Measurements from ENCODE around the gene C1orf74. TPM values are rescaled to one million over a fixed set of nuclear protein-coding genes. Genes with fewer than 3 reads are reported as not detected.

The C1orf74 gene
- total RNA-seq, 1 experiment from 2014 or later: 5.9 TPM

DNA sequence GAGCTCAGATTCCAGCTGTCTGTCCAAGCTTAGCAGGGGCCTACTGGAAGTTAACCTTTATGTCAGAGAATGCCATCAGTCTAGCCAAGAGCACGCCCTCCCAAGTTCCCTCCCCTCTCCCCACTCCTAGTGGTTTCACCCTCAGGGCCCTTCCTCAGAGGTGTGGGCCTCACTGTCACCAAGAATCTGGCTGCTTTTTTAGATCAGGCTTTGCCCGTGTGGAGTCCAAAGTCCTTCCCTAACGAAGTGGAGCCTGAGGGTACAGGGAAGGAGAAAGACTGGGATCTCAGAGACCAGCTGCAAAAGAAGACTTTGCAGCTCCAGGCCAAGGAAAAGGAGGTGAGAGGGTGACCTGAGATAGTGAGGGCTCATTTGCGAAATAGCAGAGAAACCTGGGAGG is 4.1 kb downstream of the C1orf74 start:
- no peak for DNase-seq (ENCODE audit: low read depth)
- in situ Hi-C loops (cut with HindIII; ENCODE audit: low pct_unique_long_range_greater_than_20kb, low sequenced_read_pairs): no loop called here

DNA sequence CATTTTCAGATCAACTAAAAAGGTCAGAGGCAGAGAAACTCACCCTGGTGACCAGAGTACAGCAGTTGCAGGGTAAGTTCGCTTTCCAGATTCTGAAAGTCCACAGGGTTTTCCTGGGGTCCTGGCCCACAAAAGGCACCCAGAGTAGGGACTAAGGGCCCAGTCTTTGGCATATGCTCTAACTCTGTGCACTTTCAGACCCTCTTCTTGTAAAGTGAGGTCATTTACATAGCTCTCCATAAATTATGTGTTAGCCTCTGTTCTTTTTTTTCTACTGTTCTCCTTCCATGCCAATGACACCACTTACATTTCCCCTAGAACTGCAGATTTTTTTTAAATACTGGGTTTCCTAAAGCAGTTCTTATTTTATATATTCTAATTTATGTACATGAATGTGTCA is 6.3 kb downstream of the C1orf74 start:
- DNase-seq (ENCODE audit: low read depth): no peak
- in situ Hi-C loops (cut with HindIII; ENCODE audit: low pct_unique_long_range_greater_than_20kb, low sequenced_read_pairs): no loop called here

DNA sequence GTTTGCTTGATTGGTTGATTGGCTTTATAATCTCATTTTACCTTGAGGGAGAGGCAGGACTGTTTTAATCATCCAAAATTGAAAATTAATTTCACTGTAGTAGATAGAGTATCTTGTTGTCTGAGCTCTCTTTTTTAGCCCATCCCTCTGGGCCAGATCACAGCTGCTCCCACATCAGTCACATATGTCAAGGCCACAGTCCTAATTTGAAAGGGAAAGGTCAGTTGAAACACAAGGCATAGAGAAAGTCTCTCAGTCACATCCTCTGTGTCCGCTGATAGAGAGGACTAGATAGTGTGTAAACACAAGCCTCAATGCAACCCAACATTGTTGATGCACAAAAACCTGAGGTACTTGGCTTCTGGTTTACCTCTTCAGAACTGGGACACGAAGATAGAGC is 6.8 kb downstream of the C1orf74 start:
- DNase-seq (ENCODE audit: low read depth): no peak
- in situ Hi-C loops (cut with HindIII; ENCODE audit: low pct_unique_long_range_greater_than_20kb, low sequenced_read_pairs): no loop called here

DNA sequence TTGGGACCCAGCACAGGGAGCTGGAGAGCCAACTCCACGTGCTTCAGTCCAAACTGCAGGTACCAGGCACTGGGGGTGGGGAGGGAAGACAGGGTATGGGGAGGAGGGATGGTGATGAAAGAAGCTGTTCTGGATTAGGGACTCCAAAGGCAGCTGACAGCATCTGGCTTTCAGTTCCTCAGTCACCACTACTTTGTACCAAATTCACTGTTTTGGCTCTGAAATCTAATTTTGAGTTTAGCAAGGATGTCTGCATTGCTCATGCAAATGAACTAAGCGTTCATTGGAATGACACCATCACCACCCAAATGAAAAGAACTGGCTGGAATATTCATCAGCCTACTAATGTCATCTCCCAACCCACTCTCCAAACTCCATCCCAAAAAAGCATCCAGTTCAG is 8.7 kb downstream of the C1orf74 start:
- in situ Hi-C loops (cut with HindIII; ENCODE audit: low pct_unique_long_range_greater_than_20kb, low sequenced_read_pairs): no loop called here
- DNase-seq (ENCODE audit: low read depth): no peak

DNA sequence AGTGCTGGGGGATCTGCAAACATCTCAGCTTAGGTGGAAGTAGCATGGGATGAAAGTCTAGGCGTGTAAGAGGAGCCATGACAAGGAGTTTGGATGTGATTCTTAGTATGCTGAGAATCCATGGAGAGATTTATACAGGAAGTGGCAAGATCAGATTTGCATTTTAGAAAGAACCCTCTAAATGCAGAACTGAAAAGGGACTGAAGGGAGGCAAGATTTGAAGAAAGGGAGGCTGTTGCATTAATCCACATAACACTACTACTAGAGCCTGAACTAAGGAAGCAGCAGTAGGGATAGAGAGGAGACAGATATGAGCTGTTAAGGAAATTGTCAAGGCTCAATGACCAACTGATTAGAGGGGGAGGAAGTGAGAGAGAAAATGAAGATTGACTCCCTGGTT is 9.8 kb downstream of the C1orf74 start:
- in situ Hi-C loops (cut with HindIII; ENCODE audit: low pct_unique_long_range_greater_than_20kb, low sequenced_read_pairs): no loop called here
- DNase-seq (ENCODE audit: low read depth): no peak

DNA sequence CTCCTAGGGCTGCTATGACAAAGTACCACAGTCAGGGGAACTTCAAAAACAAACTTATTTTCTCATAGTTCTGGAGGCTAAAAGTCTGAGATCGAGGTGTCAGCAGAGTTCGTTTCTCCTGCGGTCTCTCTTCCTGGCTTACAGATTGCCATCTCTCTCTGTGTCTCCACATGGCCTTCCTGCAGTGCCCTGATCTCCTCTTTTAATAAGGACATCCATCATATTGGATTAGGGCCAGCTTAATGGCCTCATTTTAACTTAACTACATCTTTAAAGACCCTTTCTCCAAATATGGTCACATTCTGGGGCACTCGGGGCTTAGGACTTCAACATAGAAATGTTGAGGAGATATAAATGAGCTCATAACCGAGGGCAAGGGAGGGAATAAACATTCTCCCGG is 12.2 kb downstream of the C1orf74 start:
- in situ Hi-C loops (cut with HindIII; ENCODE audit: low pct_unique_long_range_greater_than_20kb, low sequenced_read_pairs): no loop called here
- no peak for DNase-seq (ENCODE audit: low read depth)

DNA sequence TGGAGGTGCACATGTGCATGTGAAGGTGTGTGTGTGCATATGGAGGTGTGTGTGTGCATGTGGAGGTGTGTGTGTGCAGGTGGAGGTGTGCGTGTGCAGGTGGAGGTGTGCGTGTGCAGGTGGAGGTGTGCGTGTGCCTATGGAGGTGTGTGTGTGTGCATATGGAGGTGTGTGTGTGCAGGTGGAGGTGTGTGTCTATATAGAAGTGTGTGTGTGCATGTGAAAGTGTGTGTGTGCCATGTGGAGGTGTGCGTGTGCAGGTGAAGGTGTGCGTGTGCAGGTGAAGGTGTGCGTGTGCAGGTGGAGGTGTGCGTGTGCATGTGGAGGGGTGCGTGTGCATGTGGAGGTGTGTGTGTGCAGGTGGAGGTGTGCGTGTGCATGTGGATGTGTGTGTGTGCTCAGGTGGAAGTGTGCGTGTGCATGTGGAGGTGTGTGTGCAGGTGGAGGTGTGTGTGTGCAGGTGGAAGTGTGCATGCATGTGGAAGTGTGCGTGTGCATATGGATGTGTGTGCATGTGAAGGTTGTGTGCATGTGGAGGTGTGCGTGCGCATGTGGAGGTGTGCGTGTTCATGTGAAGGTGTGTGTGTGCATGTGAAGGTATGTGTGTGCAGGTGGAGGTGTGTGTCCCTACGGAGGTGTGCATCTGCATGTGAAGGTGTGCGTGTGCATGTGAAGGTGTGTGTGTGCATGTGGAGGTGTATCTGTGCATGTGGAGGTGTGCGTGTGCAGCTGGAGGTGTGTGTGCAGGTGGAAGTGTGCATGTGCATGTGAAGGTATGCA is 13.5 kb downstream of the C1orf74 start:
- in situ Hi-C loops (cut with HindIII; ENCODE audit: low pct_unique_long_range_greater_than_20kb, low sequenced_read_pairs): no loop called here
- DNase-seq (ENCODE audit: low read depth): no peak

DNA sequence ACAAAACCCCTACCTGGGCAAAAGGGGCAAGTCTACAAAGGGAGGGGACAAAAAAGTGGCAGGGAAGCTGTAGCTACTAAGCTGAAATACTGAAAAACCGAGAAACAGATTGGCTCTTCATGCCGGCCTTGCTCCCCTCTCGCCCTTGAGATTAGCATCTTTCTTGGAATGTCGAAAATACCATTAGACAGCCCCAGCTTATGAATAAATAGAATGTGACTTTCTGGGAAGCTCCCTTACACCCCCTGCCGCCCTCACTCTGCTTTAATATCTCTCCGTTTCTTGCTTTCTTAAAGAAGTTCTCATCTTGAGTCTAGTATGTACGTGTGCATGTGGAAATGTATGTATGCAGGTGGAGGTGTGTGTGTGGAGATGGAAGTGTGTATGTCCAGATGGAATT is 14.4 kb downstream of the C1orf74 start:
- DNase-seq (ENCODE audit: low read depth): no peak
- in situ Hi-C loops (cut with HindIII; ENCODE audit: low pct_unique_long_range_greater_than_20kb, low sequenced_read_pairs): no loop called here

DNA sequence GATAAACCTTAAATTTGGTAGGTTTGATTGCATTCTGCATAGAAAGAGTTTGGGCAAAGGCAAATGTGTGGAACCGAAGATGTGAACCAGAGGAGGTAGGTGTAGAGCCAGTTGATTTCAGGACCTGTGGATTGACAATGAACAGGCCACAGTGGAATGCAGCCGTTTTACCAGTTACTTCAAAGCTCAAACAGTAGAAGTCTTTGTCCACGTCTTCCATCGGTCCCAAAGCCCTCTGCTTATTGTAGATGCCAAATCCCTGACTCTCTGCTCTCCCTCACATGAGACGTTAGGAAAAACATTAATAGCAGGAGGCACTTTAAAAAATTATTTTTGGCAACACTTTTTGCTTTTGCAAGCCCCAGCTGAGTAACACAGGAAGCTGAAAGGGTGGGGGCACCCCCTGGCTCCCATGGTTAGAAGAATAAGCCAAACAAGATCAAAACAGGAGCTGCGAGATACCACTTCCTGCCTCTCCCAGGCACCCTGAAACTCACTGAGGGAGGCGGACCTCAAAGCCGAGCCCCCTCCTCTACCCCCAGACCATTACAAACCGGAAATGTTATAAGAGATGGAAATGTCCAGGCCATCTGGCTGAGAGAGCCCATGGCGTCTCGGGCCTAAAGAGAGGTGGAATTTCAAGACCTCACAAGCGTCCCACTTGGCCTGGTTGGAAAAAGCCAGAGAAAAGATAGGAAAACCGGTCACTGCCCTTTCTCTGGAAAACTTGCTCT is 15.0 kb downstream of the C1orf74 start:
- in situ Hi-C loops (cut with HindIII; ENCODE audit: low pct_unique_long_range_greater_than_20kb, low sequenced_read_pairs): no loop called here

DNA sequence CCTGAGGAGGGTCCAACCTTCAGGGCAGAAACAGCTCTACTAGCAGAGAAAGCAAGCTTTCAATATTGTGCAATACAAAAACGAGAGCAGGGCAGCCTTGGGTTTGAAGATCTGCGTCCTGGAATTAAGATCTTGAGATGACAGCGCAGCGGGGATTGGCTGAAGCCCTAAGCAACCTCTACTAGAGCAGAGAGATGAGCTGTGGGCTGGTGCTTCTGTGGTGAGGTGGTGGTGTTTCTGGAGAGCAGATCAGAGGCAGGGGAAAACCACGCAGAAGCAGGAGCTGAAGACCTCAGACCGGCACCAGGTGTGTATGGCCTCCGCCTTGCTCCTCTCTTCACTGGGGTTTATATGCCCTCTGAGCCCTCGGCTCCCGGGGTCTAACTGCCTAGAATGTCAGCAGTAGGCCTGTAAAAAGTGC is 16.0 kb downstream of the C1orf74 start:
- in situ Hi-C loops (cut with HindIII; ENCODE audit: low pct_unique_long_range_greater_than_20kb, low sequenced_read_pairs): no loop called here

More for the DNA sequence above, 15.0 kb downstream of the C1orf74 start:
- no peak for DNase-seq (ENCODE audit: low read depth)

DNA sequence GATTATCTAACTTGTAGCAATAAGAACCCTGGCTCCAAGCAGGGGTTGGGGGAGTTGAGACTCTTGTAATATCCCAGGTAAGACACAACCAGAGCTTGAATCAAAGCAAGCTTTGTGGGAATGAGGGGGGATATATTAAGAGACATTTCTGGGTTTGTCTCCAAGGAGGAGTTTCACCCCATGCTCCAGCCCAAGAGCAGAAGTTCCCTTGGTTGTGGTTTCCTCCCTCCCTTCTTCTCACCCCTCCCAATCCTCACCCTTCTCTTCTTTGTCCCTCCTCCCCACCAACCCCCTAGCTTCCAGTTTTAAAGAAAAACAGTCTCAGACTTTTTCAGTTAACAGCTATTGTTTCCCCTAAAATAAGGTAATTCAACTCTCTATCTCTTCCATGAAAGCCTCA is 16.7 kb downstream of the C1orf74 start:
- no peak for DNase-seq (ENCODE audit: low read depth)
- in situ Hi-C loops (cut with HindIII; ENCODE audit: low pct_unique_long_range_greater_than_20kb, low sequenced_read_pairs): no loop called here

More for the DNA sequence above, 16.0 kb downstream of the C1orf74 start:
- no peak for DNase-seq (ENCODE audit: low read depth)

DNA sequence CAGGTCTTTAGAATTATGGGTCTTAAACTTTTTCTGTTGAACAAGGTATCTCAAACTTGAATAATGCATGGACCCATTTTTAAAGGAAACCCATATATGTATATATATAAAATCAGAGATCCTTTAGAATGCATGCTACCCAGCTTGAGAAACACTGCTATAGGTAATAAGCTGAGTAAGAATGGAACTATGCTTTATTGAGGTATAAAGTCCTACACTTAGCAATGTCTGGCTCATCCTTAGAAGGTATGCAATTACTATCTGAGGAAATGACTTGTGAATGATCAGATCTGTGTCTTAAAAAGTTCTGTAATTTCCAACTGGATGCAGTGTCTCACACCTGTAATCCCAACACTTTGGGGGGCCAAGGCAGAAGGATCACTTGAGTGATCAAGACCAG is 17.3 kb downstream of the C1orf74 start:
- no peak for DNase-seq (ENCODE audit: low read depth)
- in situ Hi-C loops (cut with HindIII; ENCODE audit: low pct_unique_long_range_greater_than_20kb, low sequenced_read_pairs): no loop called here

DNA sequence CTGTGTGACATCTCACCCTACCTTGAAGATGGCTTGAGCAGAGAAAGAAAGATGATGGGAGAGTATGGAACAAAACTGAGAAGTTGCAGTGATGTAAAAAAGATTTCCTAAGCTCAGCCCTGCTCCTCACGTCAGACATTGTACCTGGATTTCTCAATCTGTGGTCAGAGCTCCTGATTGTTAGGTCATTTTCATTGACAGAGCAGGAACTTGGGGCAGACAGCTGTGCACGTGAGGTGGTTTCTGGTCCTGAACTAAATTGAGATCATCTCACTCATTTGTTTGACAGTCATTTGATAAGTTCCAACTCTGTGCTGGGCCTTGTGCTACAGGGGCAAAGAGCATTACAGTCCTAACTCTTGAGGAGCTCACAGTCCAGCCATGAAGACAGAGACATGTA is 18.3 kb downstream of the C1orf74 start:
- in situ Hi-C loops (cut with HindIII; ENCODE audit: low pct_unique_long_range_greater_than_20kb, low sequenced_read_pairs): no loop called here
- no peak for DNase-seq (ENCODE audit: low read depth)

DNA sequence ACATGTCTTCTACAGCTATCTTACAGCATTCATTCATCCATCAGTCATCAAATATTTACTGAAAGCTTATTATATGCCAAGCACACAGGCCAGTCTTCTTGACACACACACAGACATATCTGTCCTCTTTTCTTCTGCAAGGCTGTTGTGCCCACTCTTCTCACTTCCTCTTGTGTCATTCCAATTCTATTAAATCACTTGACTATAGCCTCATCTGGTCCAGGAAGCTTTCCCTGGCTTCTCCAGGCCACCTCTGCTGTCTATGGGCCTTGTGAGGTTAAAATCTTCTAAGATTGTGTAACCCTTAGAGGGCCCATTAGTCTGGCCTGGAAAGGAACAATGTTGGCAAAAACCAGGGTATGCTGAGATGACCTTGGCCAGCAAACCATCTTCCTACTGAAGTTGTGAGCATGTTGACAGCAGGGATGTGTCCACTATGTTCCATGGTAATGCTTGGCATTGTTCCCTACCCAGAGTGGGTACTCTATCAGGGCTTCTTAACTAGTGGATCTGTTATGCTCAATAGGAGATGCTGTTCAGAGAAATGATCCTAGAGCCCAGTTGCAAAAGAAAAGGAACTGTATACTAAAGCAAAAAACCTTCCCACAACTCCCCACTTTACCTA is 23.2 kb downstream of the C1orf74 start:
- in situ Hi-C loops (cut with HindIII; ENCODE audit: low pct_unique_long_range_greater_than_20kb, low sequenced_read_pairs): no loop called here
- no peak for DNase-seq (ENCODE audit: low read depth)

DNA sequence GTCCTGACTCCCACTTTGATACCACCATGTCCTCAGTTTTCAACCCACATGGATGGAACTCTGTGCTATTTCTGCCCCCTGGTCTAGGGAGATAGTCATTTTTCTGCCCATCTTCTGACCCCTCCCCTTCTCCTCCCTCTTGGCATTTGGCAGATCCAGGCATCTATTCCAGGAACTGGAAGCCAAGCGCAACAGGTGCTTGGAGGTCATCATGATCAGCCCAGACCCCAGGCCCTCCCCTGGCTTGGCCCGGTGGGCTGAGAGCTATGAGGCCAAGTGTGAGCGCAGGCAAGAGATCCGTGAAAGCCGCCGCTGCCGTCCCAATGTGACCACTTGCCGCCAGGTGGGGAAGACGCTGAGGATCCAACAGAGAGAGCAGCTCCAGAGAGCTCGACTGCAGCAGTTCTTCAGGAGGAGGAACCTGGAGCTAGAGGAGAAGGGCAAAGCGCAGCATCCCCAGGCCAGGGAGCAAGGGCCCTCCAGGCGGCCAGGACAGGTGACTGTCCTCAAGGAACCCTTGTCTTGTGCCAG is 24.5 kb downstream of the C1orf74 start:
- in situ Hi-C loops (cut with HindIII; ENCODE audit: low pct_unique_long_range_greater_than_20kb, low sequenced_read_pairs): no loop called here
- DNase-seq (ENCODE audit: low read depth): no peak

DNA sequence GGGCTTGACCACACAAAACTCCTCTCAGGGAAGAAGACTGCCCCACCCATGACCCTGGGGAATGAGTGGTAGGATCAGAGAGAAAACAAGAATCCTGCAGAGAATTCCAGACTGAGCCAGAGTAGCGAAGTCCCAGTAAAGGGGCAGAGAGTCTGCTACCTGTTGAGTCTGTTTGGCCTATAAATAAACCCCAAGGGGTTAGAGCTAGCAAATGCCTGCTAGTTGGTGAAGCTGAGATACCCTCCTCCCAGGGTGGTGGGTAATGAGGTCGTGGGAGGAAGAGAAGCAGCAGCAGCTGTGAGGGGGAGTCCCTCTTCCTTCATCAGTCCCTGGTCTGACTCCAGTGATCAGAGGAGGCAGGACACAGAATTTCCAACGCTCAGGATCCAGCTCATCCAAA is 26.0 kb downstream of the C1orf74 start:
- no peak for DNase-seq (ENCODE audit: low read depth)
- in situ Hi-C loops (cut with HindIII; ENCODE audit: low pct_unique_long_range_greater_than_20kb, low sequenced_read_pairs): no loop called here

DNA sequence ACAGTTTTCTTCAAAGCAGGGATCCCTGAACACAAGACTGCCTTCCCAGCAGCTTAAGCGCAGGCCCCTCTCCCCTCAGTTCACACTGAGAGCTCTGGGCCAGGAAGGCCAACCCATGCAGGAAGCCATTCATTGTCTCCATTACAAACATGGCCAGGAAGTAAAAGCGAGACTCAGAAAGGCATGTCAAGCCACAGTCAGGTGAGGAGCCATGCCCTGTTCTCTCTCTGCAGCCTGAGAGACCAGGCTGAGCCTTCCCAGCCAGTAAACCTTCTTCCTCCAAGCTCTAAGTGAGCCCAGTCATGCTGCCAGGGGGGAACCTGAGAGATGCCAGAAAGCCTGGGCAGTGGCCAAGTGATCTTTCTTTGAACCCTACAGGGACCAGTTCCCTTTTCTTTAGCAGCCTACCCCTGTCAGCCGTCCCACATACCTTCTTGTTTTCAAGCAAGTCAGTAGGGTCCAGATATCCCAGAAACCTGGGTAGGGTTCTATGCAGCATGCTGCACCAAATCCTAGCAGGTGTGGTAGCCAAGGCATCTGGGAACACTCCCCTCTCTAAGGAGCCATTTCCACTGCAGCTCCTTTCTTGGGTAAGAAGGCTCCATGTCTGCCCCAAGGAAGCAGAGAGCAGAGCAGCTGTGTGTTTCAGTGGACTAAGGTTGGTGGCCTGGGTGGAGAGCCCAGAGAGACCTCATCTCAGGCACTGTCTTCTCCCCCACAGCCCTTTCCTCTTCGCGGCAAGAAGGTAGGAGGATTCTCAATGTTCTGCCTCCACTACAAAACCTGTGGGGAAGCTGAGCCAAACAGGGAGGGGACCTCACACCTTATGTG is 27.5 kb downstream of the C1orf74 start:
- no peak for DNase-seq (ENCODE audit: low read depth)
- in situ Hi-C loops (cut with HindIII; ENCODE audit: low pct_unique_long_range_greater_than_20kb, low sequenced_read_pairs): no loop called here

DNA sequence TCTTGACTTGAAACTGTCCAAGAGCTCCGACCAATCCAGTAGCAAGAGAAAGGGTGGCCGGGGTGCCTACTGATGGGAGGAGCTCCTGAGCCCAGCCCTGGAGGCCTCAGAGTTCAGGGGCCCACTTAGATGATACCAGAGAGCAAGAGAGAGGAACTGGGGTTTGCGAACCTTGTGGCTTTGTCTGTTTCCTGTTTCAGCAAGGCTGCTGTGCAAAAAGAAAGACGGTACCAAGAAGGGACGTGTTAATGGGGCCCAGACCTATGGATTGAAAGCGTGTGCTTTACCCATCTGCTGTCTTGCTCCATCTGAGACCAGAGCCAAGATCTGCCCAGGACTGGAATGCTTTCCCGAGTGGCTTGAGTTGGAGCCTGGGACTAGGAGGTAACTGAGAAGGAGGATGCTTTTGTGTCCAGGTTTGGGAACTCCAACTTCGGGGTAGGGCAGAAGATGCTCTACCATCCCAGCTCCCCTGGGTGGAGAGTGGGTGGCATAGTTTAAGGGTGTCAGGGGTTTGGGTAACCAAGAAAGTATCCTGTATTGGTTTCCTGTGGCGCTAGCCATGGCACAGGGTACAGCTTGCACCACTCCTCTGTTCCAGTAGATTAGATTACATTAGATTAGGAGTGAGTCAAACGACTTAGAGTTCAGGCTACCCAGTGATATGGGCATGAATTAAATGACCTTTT is 28.3 kb downstream of the C1orf74 start, which contains the start of gene TRAF3IP3:
TRAF3IP3 (plus strand) TSS at position 128 of the 689 bp plus-strand sequence. CDS start 3,987 bp downstream, outside the sequence.
- in situ Hi-C loops (cut with HindIII; ENCODE audit: low pct_unique_long_range_greater_than_20kb, low sequenced_read_pairs): no loop called here
- DNase-seq (ENCODE audit: low read depth): no peak
